HepG2 (cell line): ENCODE data around the gene STS. TPM values are rescaled to one million over a fixed set of nuclear protein-coding genes. Genes with fewer than 3 reads are reported as not detected.

Experiments used
- ATAC-seq: fragments of 200-7000 bp; cut with Tn5 transposase; 3 replicates; pipeline ENCODE4 v1.9.1; 2020; ENCODE audit warnings: mild to moderate bottlenecking, moderate library complexity
- BruUV-seq: library from RNA; stranded (reverse); fragments of 400-500 nt; replicated peaks from 2 replicates; lab custom pipeline; 2021; lab: Mats Ljungman, UMichigan
- CTCF ChIA-PET: fragments of 300-600 bp; formaldehyde crosslinking; extraction: SDS; loops from one replicate; lab custom pipeline; 2021; ENCODE audit warnings: low total read pairs, inconsistent platforms, low intra/inter-chr PET ratio; lab: Yijun Ruan, JAX
- POLR2A ChIA-PET: fragments of 350-600 bp; sonication (Branson Sonifier 250); formaldehyde crosslinking; loops from one replicate; lab custom pipeline; 2020; ENCODE audit warnings: antibody characterized with exemption, inconsistent platforms; lab: Yijun Ruan, JAX
- DNase-seq: peaks from one replicate; pipeline ENCODE4 v3.0.0-alpha.2; 2015; ENCODE audit warnings: low spot score
- FAIRE-seq: peaks from 3 replicates; lab custom pipeline; 2011; peaks lifted over from hg19 to GRCh38; lab: Jason Lieb, UNC
- H2AFZ ChIP-seq: one replicate; pipeline ENCODE4 v1.6.1; 2011; ENCODE audit warnings: low read length, inconsistent platforms
- H3K27ac ChIP-seq: fragments of 300-600 bp; 3 replicates; pipeline ENCODE4 v1.8.0; 2011; ENCODE audit warnings: mixed run types, mild to moderate bottlenecking, mixed read lengths, low read length, inconsistent platforms; ENCODE audit not compliant: insufficient read depth; ENCODE audit errors: extremely low read length
- H3K27me3 ChIP-seq, 2 experiments: fragments of 200-600 bp in 1 of 2; 2 replicates in 1 of 2; 3 replicates in 1 of 2; pipeline versions ENCODE4 v1.6.0 to v1.8.0; 2011; ENCODE audit warnings: low read length in 2 of 2, mild to moderate bottlenecking in 2 of 2, moderate library complexity in 2 of 2, inconsistent platforms in 1 of 2; ENCODE audit not compliant: insufficient read depth in 2 of 2, control insufficient read depth in 1 of 2
- H3K36me3 ChIP-seq, 2 experiments: fragments of 200-600 bp in 1 of 2; replicated peaks in 1 of 2; 2 replicates in 1 of 2; 3 replicates in 1 of 2; pipeline versions ENCODE4 v1.5.1 to v1.8.0; 2011; ENCODE audit warnings: low read length in 2 of 2, inconsistent platforms in 1 of 2; ENCODE audit not compliant: insufficient read depth in 2 of 2, control insufficient read depth in 1 of 2
- H3K4me1 ChIP-seq: 2 replicates; pipeline ENCODE4 v1.5.1; 2012; ENCODE audit warnings: low read length, inconsistent platforms; ENCODE audit not compliant: insufficient read depth
- H3K4me2 ChIP-seq: 2 replicates; pipeline ENCODE4 v1.6.0; 2011; ENCODE audit warnings: low read depth, low read length, inconsistent platforms
- H3K4me3 ChIP-seq, 3 experiments: fragments of 200-600 bp in 1 of 3; sonication (generic), shearing (Covaris generic) in 1 of 3; replicated peaks in 1 of 3; 2 replicates each; pipeline ENCODE4 v1.5.1; 2011 to 2016; ENCODE audit warnings: low read length in 3 of 3, inconsistent platforms in 2 of 3, low read depth in 2 of 3, mild to moderate bottlenecking in 2 of 3, control low read depth in 1 of 3, mixed read lengths in 1 of 3; ENCODE audit not compliant: insufficient read depth in 1 of 3
- H3K79me2 ChIP-seq: one replicate; pipeline ENCODE4 v1.6.1; 2011; ENCODE audit warnings: low read length, inconsistent platforms; ENCODE audit not compliant: insufficient read depth
- H3K9ac ChIP-seq: 2 replicates; pipeline ENCODE4 v1.6.0; 2011; ENCODE audit warnings: mild to moderate bottlenecking, low read depth, low read length, inconsistent platforms; ENCODE audit not compliant: insufficient read depth
- H3K9me3 ChIP-seq: 2 replicates; pipeline ENCODE4 v1.5.1; 2012; ENCODE audit warnings: mild to moderate bottlenecking, low read length
- H4K20me1 ChIP-seq: 2 replicates; pipeline ENCODE4 v1.6.0; 2011; ENCODE audit warnings: inconsistent platforms, mild to moderate bottlenecking, low read length, moderate library complexity; ENCODE audit not compliant: insufficient read depth
- CEBPB ChIP-seq: IDR thresholded peaks from 2 replicates; pipeline ENCODE4 v1.6.1; 2011; ENCODE audit warnings: low read depth, low read length, improper control_type of control experiment, borderline replicate concordance
- HNF4A ChIP-seq: sonication (generic); formaldehyde crosslinking; IDR thresholded peaks from 2 replicates; pipeline ENCODE4 v1.4.0; 2020; ENCODE audit warnings: missing genetic modification reagents
- JUNB ChIP-seq: sonication (generic); formaldehyde crosslinking; IDR thresholded peaks from 2 replicates; pipeline ENCODE4 v1.8.0; 2022; ENCODE audit warnings: missing genetic modification reagents, mild to moderate bottlenecking, borderline replicate concordance
- KDM4B ChIP-seq: sonication (generic); formaldehyde crosslinking; IDR thresholded peaks from 2 replicates; pipeline ENCODE4 v1.4.0; 2020; ENCODE audit warnings: missing genetic modification reagents
- KLF15 ChIP-seq: sonication (generic); formaldehyde crosslinking; IDR thresholded peaks from 2 replicates; pipeline ENCODE4 v1.8.1; 2023; ENCODE audit warnings: borderline replicate concordance, mild to moderate bottlenecking, inconsistent platforms, missing genetic modification reagents, mixed read lengths
- LCORL ChIP-seq, 2 experiments: fragments of 450-650 bp in 1 of 2; sonication (generic) in 1 of 2; formaldehyde crosslinking in 1 of 2; IDR thresholded peaks; 2 replicates each; pipeline versions ENCODE4 v1.5.0 to v1.6.1; 2017 to 2020; ENCODE audit warnings: antibody characterized with exemption in 1 of 2, missing genetic modification reagents in 1 of 2
- ZBTB1 ChIP-seq: sonication (generic); formaldehyde crosslinking; IDR thresholded peaks from 2 replicates; pipeline ENCODE4 v1.4.0; 2020; ENCODE audit warnings: missing genetic modification reagents, borderline replicate concordance
- ZBTB38 ChIP-seq: sonication (generic); formaldehyde crosslinking; IDR thresholded peaks from 2 replicates; pipeline ENCODE4 v1.5.1; 2020; ENCODE audit warnings: mild to moderate bottlenecking, missing genetic modification reagents
- ZNF446 ChIP-seq: sonication (generic); formaldehyde crosslinking; IDR thresholded peaks from 2 replicates; pipeline ENCODE4 v1.5.0; 2020; ENCODE audit warnings: mild to moderate bottlenecking, missing genetic modification reagents
- WGBS: methylation state at CpG from one replicate; pipeline ENCODE4 v1.1.6; 2017; ENCODE audit warnings: low lambda C conversion rate; 5-methylcytosine and 5-hydroxymethylcytosine counted together
- in situ Hi-C: cut with HindIII; loops from 2 replicates; pipeline ENCODE4 v1.10.0; 2017; ENCODE audit warnings: low pct_unique_long_range_greater_than_20kb; ENCODE audit not compliant: extremely low pct_ligation_motif_present
- intact Hi-C: fragments of 100-400 bp; cut with micrococcal nuclease; formaldehyde crosslinking; loops from one replicate; pipeline ENCODE4 v1.10.0; 2022; ENCODE audit not compliant: unreplicated experiment
- polyA plus RNA-seq, 8 experiments: library from polyadenylated mRNA; depleted of rRNA in 3 of 8; stranded (reverse) in 7 of 8; unstranded in 1 of 8; fragments of >200 nt; fragmentation: Illumina TruSeq in 4 of 8; extraction: Trizol in 4 of 8; gene quantifications; 2 replicates each; pipeline versions ENCODE4 v1.2.1 to v1.2.3, GENCODE V29; 2011 to 2016; ENCODE audit warnings: low read depth in 4 of 8, missing spikeins in 1 of 8, mixed read lengths in 1 of 8; ENCODE audit not compliant: insufficient read depth in 1 of 8
- total RNA-seq, 5 experiments: library from RNA; depleted of rRNA; stranded (reverse); fragments of >200 nt; fragmentation: Illumina TruSeq; extraction: Trizol; gene quantifications; 2 replicates each; pipeline ENCODE4 v1.2.3, GENCODE V29; 2016; ENCODE audit warnings: low read depth in 1 of 5
- TF ChIP-seq, protein P1 (sequence below): sonication (generic); formaldehyde crosslinking; IDR thresholded peaks from 2 replicates; pipeline ENCODE4 v1.4.0; 2020; ENCODE audit warnings: missing genetic modification reagents
- TF ChIP-seq, protein P2 (sequence below): sonication (generic); formaldehyde crosslinking; IDR thresholded peaks from 2 replicates; pipeline ENCODE4 v1.8.0; 2022; ENCODE audit warnings: missing genetic modification reagents, mild to moderate bottlenecking, moderate library complexity, borderline replicate concordance
- TF ChIP-seq, protein P3 (sequence below): sonication (generic); formaldehyde crosslinking; IDR thresholded peaks from 2 replicates; pipeline ENCODE4 v1.4.0; 2020; ENCODE audit warnings: missing genetic modification reagents

Gene STS
- total and polyA plus RNA-seq, 2 of the 13 experiments (the other 11 are each of a cell fraction or from before 2014, with no cell fraction given): 0.87 to 1.5 TPM

DNA sequence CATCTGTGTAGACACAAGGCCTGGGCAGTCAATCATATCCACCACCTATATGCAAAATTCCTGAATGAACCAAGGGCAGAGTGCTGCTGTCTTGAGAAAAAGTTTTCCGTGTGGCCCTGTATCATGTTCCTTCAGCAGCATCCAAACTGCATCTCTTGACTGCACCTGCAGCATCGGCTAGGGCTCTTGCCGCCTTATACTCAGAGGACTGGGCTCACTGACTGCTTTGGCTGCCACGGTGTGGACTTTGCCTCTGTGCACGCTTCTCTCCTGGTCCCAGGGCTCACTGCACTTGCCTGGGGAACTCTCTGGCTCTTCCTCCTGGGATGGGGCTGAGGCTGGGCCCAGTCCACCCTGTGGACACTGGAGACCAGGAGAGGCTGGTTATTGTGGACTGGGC lies 39.5 kb upstream of the STS start:
- no peak for DNase-seq
- Histone ChIP-seq H3K4me3 (no peak overlapping the region), H3K27me3 (no peaks in the 10 kb centered on the region), H3K36me3 (no peaks in the 10 kb centered on the region), H3K27ac (no peak overlapping the region), H3K79me2 (no peaks in the 10 kb centered on the region), H2AFZ (no peak overlapping the region), H3K4me1 (peaks cover 9% of the 10 kb centered on the region), H3K9ac (no peak overlapping the region), H4K20me1 (no peaks in the 10 kb centered on the region), H3K4me2 (no peak overlapping the region), H3K9me3 (no peaks in the 10 kb centered on the region)
- FAIRE-seq: no peak
- intact Hi-C loops: no loop called here
- TF ChIP-seq ZBTB38 (CRISPR knock-in tag) (peak; percentile 59), HNF4A (CRISPR knock-in tag) (peak; percentile 65), KLF15 (CRISPR knock-in tag) (no peak)
- TF ChIP-seq, protein P1, sequence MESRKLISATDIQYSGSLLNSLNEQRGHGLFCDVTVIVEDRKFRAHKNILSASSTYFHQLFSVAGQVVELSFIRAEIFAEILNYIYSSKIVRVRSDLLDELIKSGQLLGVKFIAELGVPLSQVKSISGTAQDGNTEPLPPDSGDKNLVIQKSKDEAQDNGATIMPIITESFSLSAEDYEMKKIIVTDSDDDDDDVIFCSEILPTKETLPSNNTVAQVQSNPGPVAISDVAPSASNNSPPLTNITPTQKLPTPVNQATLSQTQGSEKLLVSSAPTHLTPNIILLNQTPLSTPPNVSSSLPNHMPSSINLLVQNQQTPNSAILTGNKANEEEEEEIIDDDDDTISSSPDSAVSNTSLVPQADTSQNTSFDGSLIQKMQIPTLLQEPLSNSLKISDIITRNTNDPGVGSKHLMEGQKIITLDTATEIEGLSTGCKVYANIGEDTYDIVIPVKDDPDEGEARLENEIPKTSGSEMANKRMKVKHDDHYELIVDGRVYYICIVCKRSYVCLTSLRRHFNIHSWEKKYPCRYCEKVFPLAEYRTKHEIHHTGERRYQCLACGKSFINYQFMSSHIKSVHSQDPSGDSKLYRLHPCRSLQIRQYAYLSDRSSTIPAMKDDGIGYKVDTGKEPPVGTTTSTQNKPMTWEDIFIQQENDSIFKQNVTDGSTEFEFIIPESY (CRISPR knock-in tag): peak; percentile 64; the same call in 1 of the 2 replicates
- POLR2A ChIA-PET: no interaction called here
- CTCF ChIA-PET: no interaction called here
- in situ Hi-C loops: no loop called here
- peak; percentile 98 for ATAC-seq
- BruUV-seq: no TSS peak
- no CpG with 5 or more reads among the region's 5 CpGs for WGBS

DNA sequence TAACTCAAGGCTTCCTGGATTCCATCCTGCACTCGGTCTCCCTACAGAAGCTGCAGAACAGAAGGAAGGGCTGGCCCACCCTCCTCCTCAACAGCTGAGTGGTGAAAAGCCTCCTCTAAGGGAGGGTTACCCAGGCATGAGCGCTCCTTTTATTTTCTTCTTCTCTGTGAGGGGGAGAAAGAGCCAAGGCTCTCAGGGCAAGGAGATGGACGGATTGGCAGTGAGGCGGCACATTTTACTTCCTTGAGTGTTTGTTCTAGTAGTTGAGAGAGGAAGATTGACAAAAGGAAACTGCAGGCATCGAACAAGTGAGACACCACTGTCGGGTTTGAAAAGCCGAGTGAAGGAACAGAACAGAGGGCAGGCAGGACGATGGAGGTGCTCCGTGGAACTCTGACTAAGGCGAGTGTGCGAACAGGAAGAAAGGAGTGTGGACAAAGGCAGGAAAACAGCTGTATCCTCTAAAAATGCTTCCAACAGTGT lies 38.4 kb upstream of the STS start:
- ChIA-PET POLR2A (no interaction called here), CTCF (no interaction called here)
- no peak overlapping the region for H3K4me3 ChIP-seq
- intact Hi-C loops: no loop called here
- H4K20me1 ChIP-seq: no peaks in the 10 kb centered on the region
- TF ChIP-seq KDM4B (CRISPR knock-in tag) (no peak), ZBTB1 (CRISPR knock-in tag) (no peak), CEBPB (no peak), LCORL (IDR thresholded peaks at IDR 0.05) (no peak), LCORL (CRISPR knock-in tag; IDR thresholded peaks at IDR 0.05) (no peak), JUNB (CRISPR knock-in tag) (no peak), ZNF446 (CRISPR knock-in tag) (no peak)
- TF ChIP-seq, protein P2, sequence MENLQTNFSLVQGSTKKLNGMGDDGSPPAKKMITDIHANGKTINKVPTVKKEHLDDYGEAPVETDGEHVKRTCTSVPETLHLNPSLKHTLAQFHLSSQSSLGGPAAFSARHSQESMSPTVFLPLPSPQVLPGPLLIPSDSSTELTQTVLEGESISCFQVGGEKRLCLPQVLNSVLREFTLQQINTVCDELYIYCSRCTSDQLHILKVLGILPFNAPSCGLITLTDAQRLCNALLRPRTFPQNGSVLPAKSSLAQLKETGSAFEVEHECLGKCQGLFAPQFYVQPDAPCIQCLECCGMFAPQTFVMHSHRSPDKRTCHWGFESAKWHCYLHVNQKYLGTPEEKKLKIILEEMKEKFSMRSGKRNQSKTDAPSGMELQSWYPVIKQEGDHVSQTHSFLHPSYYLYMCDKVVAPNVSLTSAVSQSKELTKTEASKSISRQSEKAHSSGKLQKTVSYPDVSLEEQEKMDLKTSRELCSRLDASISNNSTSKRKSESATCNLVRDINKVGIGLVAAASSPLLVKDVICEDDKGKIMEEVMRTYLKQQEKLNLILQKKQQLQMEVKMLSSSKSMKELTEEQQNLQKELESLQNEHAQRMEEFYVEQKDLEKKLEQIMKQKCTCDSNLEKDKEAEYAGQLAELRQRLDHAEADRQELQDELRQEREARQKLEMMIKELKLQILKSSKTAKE (CRISPR knock-in tag): no peak
- TF ChIP-seq, protein P3, sequence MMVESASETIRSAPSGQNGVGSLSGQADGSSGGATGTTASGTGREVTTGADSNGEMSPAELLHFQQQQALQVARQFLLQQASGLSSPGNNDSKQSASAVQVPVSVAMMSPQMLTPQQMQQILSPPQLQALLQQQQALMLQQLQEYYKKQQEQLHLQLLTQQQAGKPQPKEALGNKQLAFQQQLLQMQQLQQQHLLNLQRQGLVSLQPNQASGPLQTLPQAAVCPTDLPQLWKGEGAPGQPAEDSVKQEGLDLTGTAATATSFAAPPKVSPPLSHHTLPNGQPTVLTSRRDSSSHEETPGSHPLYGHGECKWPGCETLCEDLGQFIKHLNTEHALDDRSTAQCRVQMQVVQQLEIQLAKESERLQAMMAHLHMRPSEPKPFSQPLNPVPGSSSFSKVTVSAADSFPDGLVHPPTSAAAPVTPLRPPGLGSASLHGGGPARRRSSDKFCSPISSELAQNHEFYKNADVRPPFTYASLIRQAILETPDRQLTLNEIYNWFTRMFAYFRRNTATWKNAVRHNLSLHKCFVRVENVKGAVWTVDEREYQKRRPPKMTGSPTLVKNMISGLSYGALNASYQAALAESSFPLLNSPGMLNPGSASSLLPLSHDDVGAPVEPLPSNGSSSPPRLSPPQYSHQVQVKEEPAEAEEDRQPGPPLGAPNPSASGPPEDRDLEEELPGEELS (CRISPR knock-in tag): no peak
- H3K9ac ChIP-seq: no peak overlapping the region
- 96% methylated on average over 10 of the region's 11 CpGs for WGBS
- no peak for DNase-seq
- ATAC-seq: no peak
- no peaks in the 10 kb centered on the region for H3K9me3 ChIP-seq
- BruUV-seq: no TSS peak
- in situ Hi-C loops: no loop called here
- H2AFZ ChIP-seq: no peak overlapping the region
- H3K4me2 ChIP-seq: no peak overlapping the region
- H3K4me1 ChIP-seq: peaks cover 9% of the 10 kb centered on the region
- FAIRE-seq: no peak
- no peaks in the 10 kb centered on the region for H3K79me2 ChIP-seq
- H3K27ac ChIP-seq: no peak overlapping the region
- H3K36me3 ChIP-seq: no peaks in the 10 kb centered on the region
- H3K27me3 ChIP-seq: no peaks in the 10 kb centered on the region
